BE2C (cell line): ENCODE measurements around the gene VOPP1.
A peak's percentile ranks its signal among the peaks of the same experiment; 100 is the strongest.

Experiments
- DNase-seq: peaks from one replicate; pipeline ENCODE4 v3.0.0-alpha.2; 2020
- H3K27me3 ChIP-seq: fragments of 250-450 bp; sonication (Bioruptor Pico); 2 replicates; pipeline ENCODE4 v1.5.1; 2020; ENCODE audit warnings: mild to moderate bottlenecking
- H3K36me3 ChIP-seq: fragments of 250-450 bp; sonication (Bioruptor Pico); 2 replicates; pipeline ENCODE4 v1.5.1; 2020; ENCODE audit warnings: mild to moderate bottlenecking
- H3K4me1 ChIP-seq: fragments of 250-450 bp; sonication (Bioruptor Pico); 2 replicates; pipeline ENCODE4 v1.5.1; 2020
- H3K4me3 ChIP-seq: 2 replicates; pipeline ENCODE4 v1.5.1; 2011; ENCODE audit warnings: low read depth, low read length
- H3K9me3 ChIP-seq: fragments of 250-450 bp; sonication (Bioruptor Pico); 2 replicates; pipeline ENCODE4 v1.5.1; 2020
- TF ChIP-seq, protein P1 (sequence below): IDR thresholded peaks from 2 replicates; pipeline ENCODE4 v1.5.1; 2012; ENCODE audit warnings: mild to moderate bottlenecking, low read depth, low read length

VOPP1 gene

DNA sequence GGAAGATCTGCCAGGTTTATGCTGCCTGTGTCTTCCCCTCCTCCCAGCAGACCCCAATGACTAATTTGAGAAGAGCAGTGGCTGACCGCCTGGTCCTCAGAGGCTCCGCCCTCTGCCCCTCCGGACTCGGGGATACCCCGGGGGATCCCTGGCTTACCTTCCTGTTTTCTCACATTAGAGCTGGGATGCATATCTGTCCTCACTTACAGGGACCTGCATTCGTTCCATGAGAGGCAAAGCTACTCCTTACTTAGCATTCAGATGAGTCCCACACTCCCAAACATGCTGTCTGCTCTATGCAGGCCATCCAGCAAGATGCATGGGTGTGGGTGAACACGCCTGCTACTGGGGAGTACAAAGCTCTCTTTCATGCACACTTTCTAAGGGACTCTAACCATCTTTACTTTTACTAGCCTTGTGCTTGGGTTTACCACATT lies 24.0 kb downstream of the VOPP1 start:
- Histone ChIP-seq H3K4me1 (peaks cover 26% of the 10 kb centered on the region), H3K9me3 (0 out of 2 replicates have a peak, but pooled peaks cover 2% of the 10 kb centered on the region), H3K36me3 (no peaks in the 10 kb centered on the region), H3K27me3 (no peaks in the 10 kb centered on the region), H3K4me3 (no peak overlapping the region)
- TF ChIP-seq, protein P1, sequence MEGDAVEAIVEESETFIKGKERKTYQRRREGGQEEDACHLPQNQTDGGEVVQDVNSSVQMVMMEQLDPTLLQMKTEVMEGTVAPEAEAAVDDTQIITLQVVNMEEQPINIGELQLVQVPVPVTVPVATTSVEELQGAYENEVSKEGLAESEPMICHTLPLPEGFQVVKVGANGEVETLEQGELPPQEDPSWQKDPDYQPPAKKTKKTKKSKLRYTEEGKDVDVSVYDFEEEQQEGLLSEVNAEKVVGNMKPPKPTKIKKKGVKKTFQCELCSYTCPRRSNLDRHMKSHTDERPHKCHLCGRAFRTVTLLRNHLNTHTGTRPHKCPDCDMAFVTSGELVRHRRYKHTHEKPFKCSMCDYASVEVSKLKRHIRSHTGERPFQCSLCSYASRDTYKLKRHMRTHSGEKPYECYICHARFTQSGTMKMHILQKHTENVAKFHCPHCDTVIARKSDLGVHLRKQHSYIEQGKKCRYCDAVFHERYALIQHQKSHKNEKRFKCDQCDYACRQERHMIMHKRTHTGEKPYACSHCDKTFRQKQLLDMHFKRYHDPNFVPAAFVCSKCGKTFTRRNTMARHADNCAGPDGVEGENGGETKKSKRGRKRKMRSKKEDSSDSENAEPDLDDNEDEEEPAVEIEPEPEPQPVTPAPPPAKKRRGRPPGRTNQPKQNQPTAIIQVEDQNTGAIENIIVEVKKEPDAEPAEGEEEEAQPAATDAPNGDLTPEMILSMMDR: no peak
- DNase-seq: no peak

DNA sequence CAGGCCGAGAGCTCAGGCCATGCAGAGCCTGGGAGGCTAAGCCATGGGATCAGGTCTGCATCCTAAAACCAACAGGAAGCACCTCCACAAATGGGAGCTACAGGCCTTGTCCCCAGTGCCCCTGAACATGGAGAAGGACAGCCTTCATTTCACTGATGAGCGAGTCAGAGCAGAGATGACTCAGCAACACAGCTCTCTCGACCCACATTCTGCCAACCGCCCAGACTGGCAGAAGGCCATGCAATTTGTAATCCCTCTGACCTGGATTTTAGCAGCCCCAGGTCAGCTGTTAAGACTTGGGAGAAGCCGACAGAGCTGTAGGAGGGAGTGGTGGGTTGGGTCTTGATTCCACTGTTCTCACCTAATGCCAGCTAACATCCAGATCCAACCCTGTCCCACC lies 25.5 kb downstream of the VOPP1 start:
- Histone ChIP-seq H3K27me3 (no peaks in the 10 kb centered on the region), H3K4me1 (peaks cover 15% of the 10 kb centered on the region), H3K9me3 (0 out of 2 replicates have a peak, but pooled peaks cover 2% of the 10 kb centered on the region), H3K4me3 (no peak overlapping the region), H3K36me3 (no peaks in the 10 kb centered on the region)
- peak; percentile 63 for DNase-seq
- TF ChIP-seq, protein P1: no peak

DNA sequence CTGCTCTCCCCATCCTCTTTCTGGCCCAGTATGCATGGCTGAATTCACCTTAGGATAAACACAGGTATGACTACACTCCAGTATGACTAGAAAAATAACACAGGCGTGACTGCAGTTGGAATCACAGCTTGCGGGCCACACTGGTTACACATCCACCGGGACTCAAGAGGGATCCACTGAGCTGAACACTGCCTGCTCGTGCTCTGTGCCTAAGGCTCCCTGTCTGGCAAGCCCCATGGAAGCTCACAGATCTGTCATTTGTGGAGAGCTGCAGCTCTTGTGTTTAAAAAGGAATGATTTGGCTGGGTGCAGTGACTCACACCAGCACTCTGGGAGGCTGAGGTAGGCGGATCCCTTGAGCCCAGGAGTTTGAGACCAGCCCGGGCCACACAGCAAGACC lies 26.8 kb downstream of the VOPP1 start:
- TF ChIP-seq, protein P1: no peak

DNA sequence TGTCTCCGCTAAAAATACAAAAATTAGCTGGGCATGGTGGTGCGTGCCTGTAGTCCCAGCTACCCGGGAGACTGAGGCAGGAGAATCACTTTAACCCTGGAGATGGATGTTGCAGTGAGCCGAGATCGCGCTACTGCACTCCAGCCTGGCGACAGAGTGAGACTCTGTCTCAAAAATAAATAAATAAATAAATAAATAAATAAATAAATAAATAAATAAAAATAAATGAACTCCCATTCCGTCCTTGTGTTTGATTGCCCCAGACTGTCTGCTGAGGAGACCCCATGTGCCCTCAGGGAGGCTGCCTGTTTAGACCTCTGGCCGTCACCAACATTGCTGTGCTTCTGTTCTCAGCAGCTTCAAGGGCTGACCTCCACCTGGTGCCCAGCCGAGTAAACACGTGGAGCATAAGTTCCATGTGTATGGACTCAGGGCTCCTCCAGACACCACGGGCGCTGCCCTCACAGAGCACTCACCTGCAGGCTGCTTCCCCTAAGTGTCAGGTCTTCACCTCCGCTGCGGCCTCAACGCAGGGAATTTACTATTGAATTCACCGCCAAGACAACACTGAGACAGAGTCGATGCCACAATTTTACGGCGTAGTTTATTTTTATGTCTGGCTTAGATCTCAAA lies 32.0 kb downstream of the VOPP1 start:
- TF ChIP-seq, protein P1: no peak
- no peak for DNase-seq
- H3K9me3 ChIP-seq: no peaks in the 10 kb centered on the region
- no peaks in the 10 kb centered on the region for H3K36me3 ChIP-seq
- H3K27me3 ChIP-seq: no peaks in the 10 kb centered on the region
- no peaks in the 10 kb centered on the region for H3K4me1 ChIP-seq
- H3K4me3 ChIP-seq: no peak overlapping the region

More for the DNA sequence above, 26.8 kb downstream of the VOPP1 start:
- Histone ChIP-seq H3K4me3 (no peak overlapping the region), H3K4me1 (peaks cover 15% of the 10 kb centered on the region), H3K27me3 (no peaks in the 10 kb centered on the region), H3K36me3 (no peaks in the 10 kb centered on the region), H3K9me3 (0 out of 2 replicates have a peak, but pooled peaks cover 2% of the 10 kb centered on the region)
- no peak for DNase-seq

DNA sequence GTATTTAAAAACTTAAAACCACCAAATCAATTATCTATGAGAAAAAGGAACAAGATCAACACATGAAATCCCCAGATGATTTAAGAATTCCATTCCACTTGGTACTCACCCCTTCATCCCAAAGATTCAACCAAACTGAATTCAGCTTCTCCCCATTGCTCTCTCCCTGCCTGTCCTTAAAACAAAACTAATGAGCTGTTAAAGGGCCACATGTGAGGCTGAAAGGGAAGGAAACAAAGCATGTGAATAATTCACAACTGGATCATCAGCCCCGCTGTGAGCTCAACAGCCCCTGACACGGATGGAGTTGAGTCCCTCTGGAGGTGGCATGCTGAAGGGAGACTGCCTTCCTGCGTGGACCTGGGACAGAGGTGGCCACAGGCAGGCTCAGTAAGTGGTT lies 32.9 kb downstream of the VOPP1 start:
- no peak for DNase-seq
- H3K4me1 ChIP-seq: no peaks in the 10 kb centered on the region
- no peaks in the 10 kb centered on the region for H3K36me3 ChIP-seq
- no peak overlapping the region for H3K4me3 ChIP-seq
- TF ChIP-seq, protein P1: no peak
- no peaks in the 10 kb centered on the region for H3K27me3 ChIP-seq
- no peaks in the 10 kb centered on the region for H3K9me3 ChIP-seq

DNA sequence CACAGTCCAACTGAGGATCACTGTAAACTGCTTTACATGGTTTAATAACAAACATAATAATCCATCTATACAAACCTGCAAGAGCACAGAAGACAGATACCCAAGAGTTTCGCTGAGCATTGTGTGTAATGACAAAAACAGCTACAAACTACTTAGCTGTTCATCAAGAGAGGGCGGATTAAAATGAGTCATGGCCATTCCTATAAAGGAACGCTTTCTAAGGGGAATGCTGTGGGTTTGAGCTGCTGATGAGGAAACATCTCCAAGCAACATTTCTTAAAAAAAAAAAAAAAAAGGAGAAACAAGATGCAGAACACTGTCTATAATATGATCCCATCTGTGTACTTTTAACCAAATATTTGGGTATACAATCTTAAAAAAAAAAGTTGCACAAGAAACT lies 33.8 kb downstream of the VOPP1 start:
- no peaks in the 10 kb centered on the region for H3K9me3 ChIP-seq
- DNase-seq: no peak
- no peaks in the 10 kb centered on the region for H3K36me3 ChIP-seq
- TF ChIP-seq, protein P1: no peak
- no peak overlapping the region for H3K4me3 ChIP-seq
- no peaks in the 10 kb centered on the region for H3K27me3 ChIP-seq
- no peaks in the 10 kb centered on the region for H3K4me1 ChIP-seq
